K562 (cell line): Measurements from ENCODE around the gene CCT3. TPM values are rescaled to one million over a fixed set of nuclear protein-coding genes. Genes with fewer than 3 reads are reported as not detected.

ENCODE experiments used
- ATAC-seq: fragments of 200-7000 bp; cut with Tn5 transposase; 3 replicates; pipeline ENCODE4 v1.9.1; 2020; ENCODE audit warnings: moderate library complexity
- BruUV-seq: library from RNA; stranded (reverse); fragments of 400-500 nt; replicated peaks from 2 replicates; lab custom pipeline; 2021; lab: Mats Ljungman, UMichigan
- CTCF ChIA-PET: fragments of 300-600 bp; formaldehyde crosslinking; extraction: SDS; loops from one replicate; lab custom pipeline; 2021; ENCODE audit warnings: low intra/inter-chr PET ratio; lab: Yijun Ruan, JAX
- POLR2A ChIA-PET: fragments of 300-600, 350-650 bp; sonication (Branson Sonifier 250); formaldehyde crosslinking; extraction: SDS; loops from one replicate; lab custom pipeline; 2021; ENCODE audit warnings: antibody characterized with exemption, inconsistent platforms; lab: Yijun Ruan, JAX
- DNase-seq, 4 experiments: peaks; one replicate each; pipeline versions ENCODE4 v3.0.0 to v3.0.0-alpha.2; 2011 to 2018; ENCODE audit warnings: low spot score in 3 of 4, mixed read lengths in 3 of 4; ENCODE audit errors: extremely low read depth in 1 of 4
- FAIRE-seq: peaks from 2 replicates; lab custom pipeline; 2011; peaks lifted over from hg19 to GRCh38; lab: Jason Lieb, UNC
- H2AFZ ChIP-seq: 2 replicates; pipeline ENCODE4 v1.6.0; 2011; ENCODE audit warnings: low read depth, low read length, control low read depth, inconsistent platforms
- H3K27ac ChIP-seq: fragments of 200-600 bp; 3 replicates; pipeline ENCODE4 v1.8.0; 2011; ENCODE audit warnings: low read depth, mild to moderate bottlenecking, control low read depth, inconsistent platforms, low read length, moderate library complexity, mixed read lengths; ENCODE audit errors: extremely low read depth
- H3K27me3 ChIP-seq, 2 experiments: fragments of 300-600 bp in 1 of 2; 2 replicates in 1 of 2; 3 replicates in 1 of 2; pipeline versions ENCODE4 v1.6.0 to v1.8.0; 2011; ENCODE audit warnings: inconsistent platforms in 2 of 2, low read length in 2 of 2, mild to moderate bottlenecking in 1 of 2, mixed read lengths in 1 of 2, moderate library complexity in 1 of 2; ENCODE audit not compliant: control insufficient read depth in 2 of 2, insufficient read depth in 2 of 2
- H3K36me3 ChIP-seq: fragments of 300-600 bp; 3 replicates; pipeline ENCODE4 v1.8.0; 2011; ENCODE audit warnings: mild to moderate bottlenecking, low read length, inconsistent platforms; ENCODE audit not compliant: control insufficient read depth, insufficient read depth
- H3K4me1 ChIP-seq, 2 experiments: fragments of 200-600 bp in 1 of 2; replicated peaks in 1 of 2; 2 replicates in 1 of 2; 3 replicates in 1 of 2; pipeline versions ENCODE4 v1.5.1 to v1.8.0; 2011; ENCODE audit warnings: inconsistent platforms in 2 of 2, low read length in 2 of 2, mild to moderate bottlenecking in 1 of 2, mixed read lengths in 1 of 2, moderate library complexity in 1 of 2; ENCODE audit not compliant: control insufficient read depth in 2 of 2, insufficient read depth in 2 of 2
- H3K4me2 ChIP-seq: 2 replicates; pipeline ENCODE4 v1.6.1; 2011; ENCODE audit warnings: low read length, control low read depth, inconsistent platforms, mixed read lengths; ENCODE audit not compliant: insufficient read depth
- H3K4me3 ChIP-seq: fragments of 200-600 bp; sonication (generic), shearing (Covaris generic); 2 replicates; pipeline ENCODE4 v1.5.1; 2016; ENCODE audit warnings: control low read depth, inconsistent platforms
- H3K79me2 ChIP-seq: fragments of 200-600 bp; 3 replicates; pipeline ENCODE4 v1.8.0; 2011; ENCODE audit warnings: low read length, inconsistent platforms; ENCODE audit not compliant: control insufficient read depth, insufficient read depth
- H3K9ac ChIP-seq, 2 experiments: 2 replicates each; pipeline versions ENCODE4 v1.6.0 to v1.6.1; 2011; ENCODE audit warnings: low read depth in 2 of 2, low read length in 2 of 2, control low read depth in 1 of 2, inconsistent platforms in 1 of 2, mild to moderate bottlenecking in 1 of 2, mixed read lengths in 1 of 2; ENCODE audit not compliant: insufficient read depth in 1 of 2
- H3K9me1 ChIP-seq: one replicate; pipeline ENCODE4 v1.6.0; 2011; ENCODE audit warnings: inconsistent platforms, mild to moderate bottlenecking, low read length, moderate library complexity; ENCODE audit not compliant: control insufficient read depth, insufficient read depth
- H3K9me3 ChIP-seq: replicated peaks from 2 replicates; pipeline ENCODE4 v1.5.1; 2011; ENCODE audit warnings: low read depth, low read length, inconsistent platforms; ENCODE audit not compliant: control insufficient read depth, insufficient read depth
- H4K20me1 ChIP-seq: replicated peaks from 2 replicates; pipeline ENCODE4 v1.6.1; 2011; ENCODE audit warnings: low read length, inconsistent platforms, mixed read lengths; ENCODE audit not compliant: control insufficient read depth, insufficient read depth
- DIDO1 ChIP-seq: fragments of 450-650 bp; IDR thresholded peaks from 2 replicates; pipeline ENCODE4 v1.6.1; 2016; ENCODE audit warnings: low read depth, missing biosample characterization, missing genetic modification characterization
- FOXJ2 ChIP-seq: fragments of 200-800 bp; sonication (Bioruptor generic); IDR thresholded peaks from 2 replicates; pipeline ENCODE4 v1.6.1; 2016; ENCODE audit warnings: missing genetic modification characterization, missing compliant biosample characterization
- MAFF ChIP-seq: IDR thresholded peaks from 2 replicates; pipeline ENCODE4 v1.6.1; 2012; ENCODE audit warnings: low read length, improper control_type of control experiment
- MBD2 ChIP-seq: sonication (generic); IDR thresholded peaks from 2 replicates; pipeline ENCODE4 v1.6.1; 2016; ENCODE audit warnings: low read depth, borderline replicate concordance
- MCM7 ChIP-seq, 2 experiments: fragments of 450-650 bp; IDR thresholded peaks; 2 replicates each; pipeline ENCODE4 v1.6.1; 2016 to 2018
- MECOM ChIP-seq: fragments of 250-450 bp; sonication (Bioruptor Pico); IDR thresholded peaks from 2 replicates; pipeline ENCODE4 v1.8.0; 2022; ENCODE audit warnings: inconsistent platforms
- NFE2L1 ChIP-seq: fragments of 450-650 bp; IDR thresholded peaks from 2 replicates; pipeline ENCODE4 v1.6.1; 2016; ENCODE audit warnings: missing genetic modification characterization, low read depth, mild to moderate bottlenecking, missing compliant biosample characterization, moderate library complexity, borderline replicate concordance
- POLR3G ChIP-seq: IDR thresholded peaks from 2 replicates; pipeline ENCODE4 v1.6.1; 2011; ENCODE audit not compliant: insufficient read length, insufficient replicate concordance; ENCODE audit errors: extremely low read depth
- SIX5 ChIP-seq, 2 experiments: IDR thresholded peaks; 2 replicates each; pipeline ENCODE4 v1.6.1; 2011; ENCODE audit warnings: low read length in 2 of 2, borderline replicate concordance in 1 of 2, low read depth in 1 of 2, mild to moderate bottlenecking in 1 of 2, moderate library complexity in 1 of 2; ENCODE audit not compliant: insufficient read depth in 1 of 2
- ZNF133 ChIP-seq: fragments of 250-450 bp; sonication (Bioruptor Pico); IDR thresholded peaks from 2 replicates; pipeline ENCODE4 v1.4.0; 2020; ENCODE audit warnings: mild to moderate bottlenecking
- ZNF384 ChIP-seq: IDR thresholded peaks from 2 replicates; pipeline ENCODE4 v1.6.1; 2012; ENCODE audit warnings: low read depth, low read length, improper control_type of control experiment
- WGBS: fragments of 100-300 bp; shearing (Covaris generic); methylation state at CpG from one replicate; pipeline ENCODE4 v1.1.6; 2016; ENCODE audit warnings: low coverage, mixed read lengths; ENCODE audit not compliant: insufficient coverage; ENCODE audit errors: missing lambda C conversion rate; 5-methylcytosine and 5-hydroxymethylcytosine counted together
- in situ Hi-C: fragments of 300-500 bp; cut with MboI; formaldehyde crosslinking; loops from 4 replicates; pipeline ENCODE4 v1.15.0; 2018; ENCODE audit warnings: inconsistent platforms, mixed read lengths
- intact Hi-C: fragments of 100-400 bp; cut with micrococcal nuclease; formaldehyde crosslinking; loops from 2 replicates; pipeline ENCODE4 v1.14.2; 2022
- polyA plus RNA-seq, 8 experiments: library from polyadenylated mRNA; depleted of rRNA in 4 of 8; stranded (reverse) in 5 of 8; unstranded in 3 of 8; fragments of >200 nt; fragmentation: Nextera tagmentation in 2 of 8; fragmentation: Illumina TruSeq in 1 of 8; extraction: Ambion mirVana in 2 of 8; extraction: Trizol in 1 of 8; gene quantifications; 2 replicates each; pipeline versions ENCODE4 v1.2.1 to v1.2.3, GENCODE V29; 2011 to 2014; ENCODE audit warnings: inconsistent platforms in 1 of 8, missing spikeins in 1 of 8
- total RNA-seq, 7 experiments: library from RNA; depleted of rRNA in 6 of 7; stranded (reverse); fragments of >200 nt in 6 of 7; fragmentation: Illumina TruSeq in 2 of 7; extraction: Trizol in 2 of 7; gene quantifications; 2 replicates each; pipeline versions ENCODE4 v1.2.1 to v1.2.3, GENCODE V29; 2011 to 2021; ENCODE audit warnings: low replicate concordance in 1 of 7
- TF ChIP-seq, protein P1 (sequence below): fragments of 250-450 bp; sonication (Bioruptor Pico); IDR thresholded peaks from 2 replicates; pipeline ENCODE4 v1.5.0; 2021

CCT3 gene
- total and polyA plus RNA-seq, 9 of the 15 experiments (the other 6 are each of a cell fraction or from before 2014, with no cell fraction given) = 475 to 1,167 (median 610) TPM

DNA sequence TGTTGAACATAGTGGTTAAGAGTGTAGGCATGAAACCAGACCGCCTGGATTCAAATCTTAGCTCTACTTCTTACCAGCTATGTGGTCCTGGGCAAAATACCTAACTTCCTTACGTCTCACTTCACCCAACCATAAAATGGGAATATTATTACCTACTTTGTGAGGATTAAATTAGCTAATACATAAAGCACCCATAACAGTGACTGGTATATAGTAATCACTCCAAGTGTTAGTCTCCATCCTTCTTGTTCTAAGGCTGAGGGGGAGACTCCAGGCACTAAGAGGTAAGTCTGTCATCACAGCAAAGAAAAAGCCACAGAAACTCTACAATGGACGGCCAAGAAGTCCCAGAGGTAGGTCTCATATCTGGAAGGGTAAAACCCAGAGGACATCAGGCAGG, 58.3 kb downstream of the CCT3 start:
- ATAC-seq = no peak
- no peak overlapping the region for H3K9ac ChIP-seq
- ChIA-PET CTCF (interaction anchor here (0.6 kb wide), 1 partner anchor 151 kb away, joined by 3 read pairs; no protein-coding TSS in a partner anchor), POLR2A (interaction anchor here (0.6 to 6.3 kb wide), 7 partner anchors 9 to 157 kb away, joined by 3 to 63 read pairs (median 4); no protein-coding TSS in a partner anchor)
- no peaks in the 10 kb centered on the region for H3K27me3 ChIP-seq
- no peak overlapping the region for H2AFZ ChIP-seq
- H3K27ac ChIP-seq = no peak overlapping the region
- WGBS = 88% methylated on average over 3 of the region's 3 CpGs
- peaks cover 62% of the 10 kb centered on the region for H3K36me3 ChIP-seq
- H3K4me3 ChIP-seq = no peak overlapping the region
- H3K9me3 ChIP-seq = no peaks in the 10 kb centered on the region
- no peaks in the 10 kb centered on the region for H3K9me1 ChIP-seq
- no TSS peak for BruUV-seq
- TF ChIP-seq MBD2 = no peak
- no peak for TF ChIP-seq NFE2L1
- TF ChIP-seq, protein P1, sequence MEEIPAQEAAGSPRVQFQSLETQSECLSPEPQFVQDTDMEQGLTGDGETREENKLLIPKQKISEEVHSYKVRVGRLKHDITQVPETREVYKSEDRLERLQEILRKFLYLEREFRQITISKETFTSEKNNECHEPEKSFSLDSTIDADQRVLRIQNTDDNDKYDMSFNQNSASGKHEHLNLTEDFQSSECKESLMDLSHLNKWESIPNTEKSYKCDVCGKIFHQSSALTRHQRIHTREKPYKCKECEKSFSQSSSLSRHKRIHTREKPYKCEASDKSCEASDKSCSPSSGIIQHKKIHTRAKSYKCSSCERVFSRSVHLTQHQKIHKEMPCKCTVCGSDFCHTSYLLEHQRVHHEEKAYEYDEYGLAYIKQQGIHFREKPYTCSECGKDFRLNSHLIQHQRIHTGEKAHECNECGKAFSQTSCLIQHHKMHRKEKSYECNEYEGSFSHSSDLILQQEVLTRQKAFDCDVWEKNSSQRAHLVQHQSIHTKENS (CRISPR knock-in tag) = no peak
- TF ChIP-seq DIDO1 (tag) = no peak
- no peak for TF ChIP-seq POLR3G
- no peak for TF ChIP-seq ZNF133 (CRISPR knock-in tag)
- TF ChIP-seq MAFF = no peak
- no peak for TF ChIP-seq SIX5 (IDR thresholded peaks at IDR 0.05; ENCODE audit: borderline replicate concordance in 1 of 2, insufficient read depth in 1 of 2, low read depth in 1 of 2, low read length in 2 of 2)
- no peak for TF ChIP-seq MECOM (CRISPR knock-in tag)
- no peak for TF ChIP-seq FOXJ2 (tag)
- no peak for TF ChIP-seq ZNF384
- TF ChIP-seq MCM7 (IDR thresholded peaks at IDR 0.05) = no peak
- peaks cover 52% of the 10 kb centered on the region for H3K79me2 ChIP-seq
- no peak for FAIRE-seq
- intact Hi-C loops = no loop called here
- in situ Hi-C loops = no loop called here
- peaks cover 3 to 6% of the 10 kb centered on the region in 2 experiments; a peak in 3 of 5 replicates for H3K4me1 ChIP-seq
- DNase-seq = no peak
- peaks cover 11% of the 10 kb centered on the region; the same call in 1 of the 2 replicates for H4K20me1 ChIP-seq
- no peak overlapping the region for H3K4me2 ChIP-seq
